ENCODE measurements around the gene DUSP15.
"Not testable (repeated sequence)": the region's sequence is repeated elsewhere in the genome, so short reads cannot be mapped to it uniquely, and the experiment has no call there.

Gene DUSP15

GRCh38 chr20:31815408-31816188 is 54.7 kb downstream of the DUSP15 start:
- H3K36me3 Mint-ChIP-seq: no peaks in the 10 kb centered on the region
- H3K4me3 Mint-ChIP-seq: no peak overlapping the region
- no peak overlapping the region for H3K27ac Mint-ChIP-seq
- H3K27me3 Mint-ChIP-seq: no peaks in the 10 kb centered on the region
- no peaks in the 10 kb centered on the region for H3K4me1 Mint-ChIP-seq (ENCODE audit: low read depth)
- no peaks in the 10 kb centered on the region for H3K9me3 Mint-ChIP-seq (ENCODE audit: low read depth)

- not testable (repeated sequence) for H3K27me3 Mint-ChIP-seq; H3K36me3 Mint-ChIP-seq; H3K27ac Mint-ChIP-seq; H3K9me3 Mint-ChIP-seq (ENCODE audit: low read depth); H3K4me1 Mint-ChIP-seq (ENCODE audit: low read depth); H3K4me3 Mint-ChIP-seq
Observed at GRCh38 chr20:31814142-31814541, 56.2 kb downstream of the DUSP15 start.

GRCh38 chr20:31813611-31814010 is 56.7 kb downstream of the DUSP15 start:
- Mint-ChIP-seq H3K9me3 (ENCODE audit: low read depth) (no peaks in the 10 kb centered on the region), H3K27me3 (no peaks in the 10 kb centered on the region), H3K4me1 (ENCODE audit: low read depth) (no peaks in the 10 kb centered on the region)

GRCh38 chr20:31811796-31812728 is 58.3 kb downstream of the DUSP15 start:
- Mint-ChIP-seq H3K27me3 (no peaks in the 10 kb centered on the region), H3K4me1 (ENCODE audit: low read depth) (no peaks in the 10 kb centered on the region)

More at GRCh38 chr20:31813611-31814010, 56.7 kb downstream of the DUSP15 start:
- Mint-ChIP-seq H3K36me3 (no peaks in the 10 kb centered on the region), H3K4me3 (no peak overlapping the region), H3K27ac (no peak overlapping the region)

GRCh38 chr20:31811198-31811597 is 59.1 kb downstream of the DUSP15 start:
- Mint-ChIP-seq H3K27ac (no peak overlapping the region), H3K4me1 (ENCODE audit: low read depth) (no peaks in the 10 kb centered on the region), H3K36me3 (no peaks in the 10 kb centered on the region), H3K27me3 (no peaks in the 10 kb centered on the region), H3K9me3 (ENCODE audit: low read depth) (no peaks in the 10 kb centered on the region), H3K4me3 (no peak overlapping the region)

More at GRCh38 chr20:31811796-31812728, 58.3 kb downstream of the DUSP15 start:
- Mint-ChIP-seq H3K27ac (no peak overlapping the region), H3K4me3 (no peak overlapping the region), H3K9me3 (ENCODE audit: low read depth) (no peaks in the 10 kb centered on the region), H3K36me3 (no peaks in the 10 kb centered on the region)

All from activated naive CD8-positive, alpha-beta T cell (primary cell).